Neuronal stem cell (in vitro differentiated cells): ENCODE measurements around the gene TGM2.
A peak's percentile ranks its signal among the peaks of the same experiment; 100 is the strongest.

Source experiments
- DNase-seq: peaks from one replicate; pipeline ENCODE4 v3.0.0-alpha.2; 2013; ENCODE audit warnings: low spot score
- H2AFZ ChIP-seq: one replicate; pipeline ENCODE4 v1.6.1; 2013; ENCODE audit warnings: mild to moderate bottlenecking, low read length, inconsistent platforms
- H2AK5ac ChIP-seq: 2 replicates; pipeline ENCODE4 v1.6.1; 2013; ENCODE audit warnings: low read depth, mild to moderate bottlenecking, inconsistent platforms, low read length, moderate library complexity, mixed read lengths
- H2BK120ac ChIP-seq: 2 replicates; pipeline ENCODE4 v1.6.1; 2013; ENCODE audit warnings: low read depth, mild to moderate bottlenecking, inconsistent platforms, low read length, moderate library complexity, mixed read lengths
- H2BK12ac ChIP-seq: one replicate; pipeline ENCODE4 v1.6.1; 2013; ENCODE audit warnings: low read length, inconsistent platforms
- H2BK15ac ChIP-seq: 2 replicates; pipeline ENCODE4 v1.6.1; 2013; ENCODE audit warnings: mild to moderate bottlenecking, low read length, inconsistent platforms, mixed read lengths
- H2BK5ac ChIP-seq: one replicate; pipeline ENCODE4 v1.6.1; 2013; ENCODE audit warnings: inconsistent platforms, mild to moderate bottlenecking, low read length, moderate library complexity
- H3K14ac ChIP-seq: one replicate; pipeline ENCODE4 v1.6.1; 2013; ENCODE audit warnings: low read length, inconsistent platforms
- H3K18ac ChIP-seq: 2 replicates; pipeline ENCODE4 v1.6.1; 2013; ENCODE audit warnings: low read length, inconsistent platforms
- H3K23ac ChIP-seq: 2 replicates; pipeline ENCODE4 v1.6.1; 2013; ENCODE audit warnings: low read depth, mild to moderate bottlenecking, mixed read lengths, low read length, inconsistent platforms; ENCODE audit not compliant: poor library complexity
- H3K27ac ChIP-seq: replicated peaks from 3 replicates; pipeline ENCODE4 v1.5.1; 2013; ENCODE audit warnings: low read length, inconsistent platforms
- H3K27me3 ChIP-seq, 3 experiments: 2 replicates each; pipeline ENCODE4 v1.6.1; 2013; ENCODE audit warnings: low read length in 3 of 3, mild to moderate bottlenecking in 2 of 3, inconsistent platforms in 1 of 3, low read depth in 1 of 3, mixed read lengths in 1 of 3, moderate library complexity in 1 of 3; ENCODE audit not compliant: control insufficient read depth in 3 of 3, insufficient read depth in 3 of 3
- H3K36me3 ChIP-seq, 2 donors: replicated peaks in 1 of 2; 2 replicates each; pipeline ENCODE4 v1.6.1; 2013; ENCODE audit warnings: low read length in 2 of 2; ENCODE audit not compliant: control insufficient read depth in 2 of 2, insufficient read depth in 2 of 2
- H3K4ac ChIP-seq: 2 replicates; pipeline ENCODE4 v1.6.1; 2013; ENCODE audit warnings: inconsistent platforms, mild to moderate bottlenecking, low read length, moderate library complexity
- H3K4me1 ChIP-seq, 2 donors: 1 replicate in 1 of 2; 2 replicates in 1 of 2; pipeline ENCODE4 v1.6.1; 2013; ENCODE audit warnings: low read length in 2 of 2, low read depth in 1 of 2; ENCODE audit not compliant: control insufficient read depth in 2 of 2, insufficient read depth in 1 of 2
- H3K4me2 ChIP-seq: one replicate; pipeline ENCODE4 v1.6.1; 2013; ENCODE audit warnings: mild to moderate bottlenecking, low read length, inconsistent platforms; ENCODE audit not compliant: insufficient read depth, poor library complexity, severe bottlenecking
- H3K4me3 ChIP-seq, 2 donors: 2 replicates each; pipeline ENCODE4 v1.5.1; 2013; ENCODE audit warnings: low read length in 2 of 2, mild to moderate bottlenecking in 2 of 2, inconsistent platforms in 1 of 2, moderate library complexity in 1 of 2
- H3K79me1 ChIP-seq: one replicate; pipeline ENCODE4 v1.6.1; 2013; ENCODE audit warnings: low read depth, mild to moderate bottlenecking, inconsistent platforms, low read length, moderate library complexity
- H3K9ac ChIP-seq: one replicate; pipeline ENCODE4 v1.6.1; 2013; ENCODE audit warnings: mild to moderate bottlenecking, low read depth, low read length, inconsistent platforms; ENCODE audit not compliant: poor library complexity
- H3K9me3 ChIP-seq, 2 donors: replicated peaks in 1 of 2; 2 replicates each; pipeline versions ENCODE3 to v1.6.1; 2013; ENCODE audit warnings: low read length in 2 of 2, mild to moderate bottlenecking in 2 of 2, inconsistent platforms in 1 of 2, low read depth in 1 of 2, mixed read lengths in 1 of 2, moderate library complexity in 1 of 2; ENCODE audit not compliant: control insufficient read depth in 2 of 2, insufficient read depth in 1 of 2
- H4K8ac ChIP-seq: one replicate; pipeline ENCODE4 v1.6.1; 2013; ENCODE audit warnings: low read depth, mild to moderate bottlenecking, inconsistent platforms, low read length, moderate library complexity
- H4K91ac ChIP-seq: one replicate; pipeline ENCODE4 v1.6.1; 2013; ENCODE audit warnings: low read length, low read depth, mild to moderate bottlenecking, inconsistent platforms; ENCODE audit not compliant: poor library complexity
- WGBS, 2 donors: extraction: QIAGEN DNeasy Blood & Tissue Kit; methylation state at CpG; one replicate each; pipeline ENCODE4 v1.1.7; 2013; ENCODE audit warnings: missing lambda C conversion rate in 2 of 2, mixed read lengths in 1 of 2; ENCODE audit not compliant: insufficient read length in 2 of 2, insufficient replicate concordance in 1 of 2; ENCODE audit errors: extremely low coverage in 2 of 2; 5-methylcytosine and 5-hydroxymethylcytosine counted together

TGM2 gene

DNA sequence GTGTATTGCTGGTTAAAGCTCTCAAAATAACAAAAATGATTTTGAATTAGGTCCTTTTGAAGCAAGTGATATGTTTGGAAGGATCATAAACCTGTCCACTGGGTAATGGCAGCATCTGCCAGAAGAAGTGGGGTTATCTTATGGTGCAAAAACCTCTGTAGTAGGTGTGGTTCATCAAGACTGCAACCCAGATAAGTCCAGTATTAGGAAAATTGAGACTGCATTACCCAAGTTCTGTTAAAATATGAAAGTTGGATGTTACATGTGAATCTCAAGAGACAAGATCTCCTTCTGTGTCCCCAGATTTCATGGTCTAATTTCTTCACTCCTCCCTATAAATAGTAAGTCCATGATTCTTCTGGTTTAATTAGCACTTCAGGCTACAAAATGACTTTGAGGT lies 72.2 kb downstream of the TGM2 start:
- Histone ChIP-seq H2AK5ac (no peak overlapping the region), H3K27ac (no peak overlapping the region)
- no peak for DNase-seq

DNA sequence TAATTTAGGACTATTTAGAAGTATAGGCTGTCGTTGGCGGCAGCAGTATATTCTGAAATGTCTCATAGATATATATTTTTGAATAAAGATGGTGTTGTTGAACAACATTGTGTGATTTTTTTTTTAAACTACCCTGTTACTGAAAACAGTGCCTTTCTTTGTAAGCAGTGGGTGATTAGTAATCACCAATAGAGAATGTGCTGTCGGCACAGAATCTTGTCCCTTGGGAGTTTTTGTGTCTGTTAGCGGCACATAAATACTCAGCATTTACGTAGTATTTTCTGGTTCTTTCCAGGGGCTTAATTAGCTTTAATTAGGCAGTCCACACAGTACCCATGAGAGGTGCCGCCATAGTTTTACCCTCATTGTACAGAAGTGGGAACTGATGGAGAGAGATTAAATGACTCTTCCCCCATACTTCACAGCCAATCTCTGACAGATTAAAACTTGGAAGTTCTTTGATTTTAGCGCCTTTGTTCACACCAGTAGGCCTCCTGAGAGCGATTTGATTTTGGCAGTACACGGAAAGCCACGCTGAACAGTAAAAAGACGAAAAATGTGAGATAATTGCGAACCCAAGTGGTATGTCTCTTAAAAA lies 72.7 kb downstream of the TGM2 start:
- H2BK12ac ChIP-seq: no peak overlapping the region
- H3K4me2 ChIP-seq: no peak overlapping the region
- peak overlapping the region; percentile 29 for H3K27ac ChIP-seq
- H2AFZ ChIP-seq: no peak overlapping the region
- no peaks in the 10 kb centered on the region for H3K79me1 ChIP-seq
- no peaks in the 10 kb centered on the region for H3K27me3 ChIP-seq
- no peaks in the 10 kb centered on the region for H3K9me3 ChIP-seq
- no peak overlapping the region for H3K9ac ChIP-seq
- H2BK120ac ChIP-seq: no peak overlapping the region
- H3K4me1 ChIP-seq: peaks cover 0 to 4% of the 10 kb centered on the region in 2 donors
- no peak overlapping the region for H3K23ac ChIP-seq
- H3K4me3 ChIP-seq: no peak overlapping the region
- no peak overlapping the region for H4K8ac ChIP-seq
- no peak overlapping the region for H2BK5ac ChIP-seq
- no peak overlapping the region for H3K4ac ChIP-seq
- DNase-seq: no peak
- no peak overlapping the region for H2BK15ac ChIP-seq
- no peak overlapping the region for H4K91ac ChIP-seq
- peaks cover 9 to 57% of the 10 kb centered on the region in 2 donors for H3K36me3 ChIP-seq
- no peak overlapping the region for H2AK5ac ChIP-seq
- no peak overlapping the region for H3K14ac ChIP-seq
- WGBS, 2 donors: no CpG with 5 or more reads among the region's 12 CpGs
- no peak overlapping the region for H3K18ac ChIP-seq

More for the DNA sequence above, 72.2 kb downstream of the TGM2 start:
- Histone ChIP-seq H3K4me1 (peaks cover 0 to 4% of the 10 kb centered on the region in 2 donors), H3K23ac (no peak overlapping the region), H3K4me3 (no peak overlapping the region), H3K9ac (no peak overlapping the region), H2BK12ac (no peak overlapping the region), H3K18ac (no peak overlapping the region), H3K14ac (no peak overlapping the region), H2BK15ac (no peak overlapping the region), H3K79me1 (no peaks in the 10 kb centered on the region), H3K9me3 (no peaks in the 10 kb centered on the region), H4K8ac (no peak overlapping the region), H4K91ac (no peak overlapping the region), H3K4ac (no peak overlapping the region), H3K36me3 (peaks cover 8 to 51% of the 10 kb centered on the region in 2 donors), H3K4me2 (no peak overlapping the region), H2BK120ac (no peak overlapping the region), H2AFZ (no peak overlapping the region), H3K27me3 (no peaks in the 10 kb centered on the region), H2BK5ac (no peak overlapping the region)

DNA sequence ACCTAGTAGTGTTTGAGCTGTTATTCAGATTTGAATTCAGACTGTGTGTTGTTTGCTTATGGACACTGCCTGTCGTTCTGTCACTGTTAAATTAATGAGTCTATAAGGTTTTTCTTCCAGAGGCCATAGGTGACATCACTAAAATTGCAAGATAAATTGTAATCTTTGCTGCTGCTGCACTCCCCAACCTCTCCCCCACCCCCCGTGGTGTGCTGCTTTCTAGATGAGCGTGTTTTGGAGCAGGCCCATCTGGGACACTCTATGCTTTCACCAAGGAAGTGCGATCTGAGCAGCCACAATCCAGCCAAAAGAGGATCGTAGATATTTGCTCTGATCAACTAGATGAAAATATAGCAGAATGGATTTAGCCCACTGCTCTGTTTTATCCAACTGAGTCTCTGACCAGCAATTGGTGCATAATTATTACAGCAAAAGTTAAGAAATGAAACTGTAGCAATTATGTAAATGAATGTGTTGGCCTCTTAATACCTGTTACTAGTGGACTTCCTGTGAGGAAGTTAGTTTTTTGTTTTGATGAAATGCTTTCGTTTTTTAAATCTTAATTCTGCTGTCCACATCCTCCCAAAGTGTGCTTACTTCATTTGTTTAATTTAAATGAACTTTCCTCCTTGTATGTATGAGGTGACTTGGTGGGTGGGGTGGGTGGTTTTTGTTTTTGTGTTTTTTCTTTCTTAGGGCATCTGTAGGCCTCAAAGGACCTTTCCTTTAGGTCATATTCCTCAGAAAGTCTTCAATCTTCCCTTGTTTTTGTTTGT lies 73.4 kb downstream of the TGM2 start:
- no peak overlapping the region for H3K27ac ChIP-seq

DNA sequence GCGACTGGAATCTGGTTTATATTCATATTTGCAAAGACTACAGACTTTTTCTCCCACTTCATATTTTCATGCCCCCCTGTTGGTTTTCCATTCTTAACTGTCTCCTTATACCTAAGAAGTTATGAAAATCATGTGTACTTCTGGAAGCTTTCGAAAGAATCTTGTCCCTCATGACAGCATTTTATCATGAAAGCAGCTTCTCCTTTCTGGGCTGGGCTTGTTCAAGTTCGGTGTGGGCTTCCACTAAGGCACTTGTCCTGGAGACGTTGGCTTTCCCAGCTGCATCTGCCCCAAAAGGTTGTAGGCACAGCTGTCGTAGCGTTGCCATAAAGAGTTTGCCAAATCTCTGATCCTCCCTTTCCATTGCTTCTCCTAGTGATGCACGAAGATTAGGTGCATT lies 75.0 kb downstream of the TGM2 start:
- Histone ChIP-seq H2BK12ac (no peak overlapping the region), H2BK120ac (no peak overlapping the region), H3K14ac (no peak overlapping the region), H4K8ac (no peak overlapping the region), H3K18ac (no peak overlapping the region), H3K27ac (no peak overlapping the region), H3K9ac (no peak overlapping the region), H3K4me1 (peaks cover 0 to 4% of the 10 kb centered on the region in 2 donors), H3K9me3 (no peaks in the 10 kb centered on the region), H2BK5ac (no peak overlapping the region), H3K4ac (no peak overlapping the region), H2AK5ac (no peak overlapping the region), H3K4me2 (no peak overlapping the region), H4K91ac (no peak overlapping the region), H3K23ac (no peak overlapping the region), H3K27me3 (no peaks in the 10 kb centered on the region), H3K36me3 (peaks cover 14 to 79% of the 10 kb centered on the region in 2 donors), H2BK15ac (no peak overlapping the region), H3K79me1 (no peaks in the 10 kb centered on the region), H3K4me3 (no peak overlapping the region), H2AFZ (no peak overlapping the region)
- DNase-seq: no peak
- no CpG with 5 or more reads among the region's 7 CpGs for WGBS, 2 donors

More for the DNA sequence above, 73.4 kb downstream of the TGM2 start:
- Histone ChIP-seq H3K18ac (no peak overlapping the region), H2BK120ac (no peak overlapping the region), H3K4me2 (no peak overlapping the region), H2BK5ac (no peak overlapping the region), H3K36me3 (peaks cover 9 to 64% of the 10 kb centered on the region in 2 donors), H4K8ac (no peak overlapping the region), H3K4ac (no peak overlapping the region), H2AFZ (no peak overlapping the region), H3K23ac (no peak overlapping the region), H3K4me1 (peaks cover 0 to 4% of the 10 kb centered on the region in 2 donors), H3K14ac (no peak overlapping the region), H2BK15ac (no peak overlapping the region), H3K9me3 (no peaks in the 10 kb centered on the region), H3K79me1 (no peaks in the 10 kb centered on the region), H3K9ac (no peak overlapping the region), H2AK5ac (no peak overlapping the region), H2BK12ac (no peak overlapping the region), H3K4me3 (no peak overlapping the region), H4K91ac (no peak overlapping the region), H3K27me3 (no peaks in the 10 kb centered on the region)
- WGBS, 2 donors: no CpG with 5 or more reads among the region's 6 CpGs
- no peak for DNase-seq
